ENCODE measurements around the gene RASSF3.
"Not testable (repeated sequence)": the region's sequence is repeated elsewhere in the genome, so short reads cannot be mapped to it uniquely, and the experiment has no call there.

The RASSF3 gene

GRCh38 chr12:64610079-64610659 lies at the start of gene RASSF3:
Gene RASSF3 (plus strand): TSS chr12:64610495. CDS start chr12:64610633, 138 bp downstream.
- DNase-seq, result peak; percentile 47 to 48

- no peak for DNase-seq
Observed at GRCh38 chr12:64561302-64562136, 48.8 kb upstream of the RASSF3 start.

- no peak for DNase-seq
Observed at GRCh38 chr12:64566122-64566521, 44.2 kb upstream of the RASSF3 start.

- DNase-seq, result no peak
Observed at GRCh38 chr12:64566831-64567517, 43.3 kb upstream of the RASSF3 start.

GRCh38 chr12:64567570-64567969 lies 42.7 kb upstream of the RASSF3 start:
- no peak for DNase-seq

- no peak for DNase-seq
Observed at GRCh38 chr12:64568298-64568697, 42.0 kb upstream of the RASSF3 start.

- DNase-seq, result no peak
Observed at GRCh38 chr12:64569923-64570691, 40.2 kb upstream of the RASSF3 start.

- DNase-seq, result no peak
Observed at GRCh38 chr12:64571411-64571810, 38.9 kb upstream of the RASSF3 start.

GRCh38 chr12:64572241-64572640 lies 38.1 kb upstream of the RASSF3 start:
- DNase-seq, result no peak

GRCh38 chr12:64574837-64575236 lies 35.5 kb upstream of the RASSF3 start:
- no peak for DNase-seq

GRCh38 chr12:64577046-64577445 lies 33.2 kb upstream of the RASSF3 start:
- DNase-seq, result no peak

GRCh38 chr12:64578566-64578965 lies 31.7 kb upstream of the RASSF3 start:
- no peak for DNase-seq

- no peak for DNase-seq
Observed at GRCh38 chr12:64580681-64581080, 29.6 kb upstream of the RASSF3 start.

- DNase-seq, result no peak
Observed at GRCh38 chr12:64582114-64582513, 28.2 kb upstream of the RASSF3 start.

GRCh38 chr12:64582862-64583261 lies 27.4 kb upstream of the RASSF3 start:
- no peak for DNase-seq

GRCh38 chr12:64583395-64583770 lies 26.9 kb upstream of the RASSF3 start:
- DNase-seq, result not testable (repeated sequence)

- no peak for DNase-seq
Observed at GRCh38 chr12:64583771-64584421, 26.4 kb upstream of the RASSF3 start.

- no peak for DNase-seq
Observed at GRCh38 chr12:64585104-64585503, 25.2 kb upstream of the RASSF3 start.

- DNase-seq, result no peak
Observed at GRCh38 chr12:64587447-64587846, 22.8 kb upstream of the RASSF3 start.

- no peak for DNase-seq
Observed at GRCh38 chr12:64590183-64590582, 20.1 kb upstream of the RASSF3 start.

- DNase-seq, result no peak
Observed at GRCh38 chr12:64595863-64596793, 14.2 kb upstream of the RASSF3 start.

Data from activated CD4-positive, alpha-beta T cell treated with anti-CD3 and anti-CD28 coated beads, Interleukin-2, amount 50 U/mL, for 4 hours (primary cell).